Naive thymus-derived CD4-positive, alpha-beta T cell (primary cell): ENCODE measurements around the gene MPO. TPM values are rescaled to one million over a fixed set of nuclear protein-coding genes. Genes with fewer than 3 reads are reported as not detected.

Source experiments
- ATAC-seq: fragments of 150-1000 bp; cut with Tn5 transposase; 2 replicates; pipeline ENCODE4 v1.10.0; 2021; ENCODE audit warnings: mild to moderate bottlenecking, moderate library complexity
- CTCF ChIA-PET: fragments of 350-600 bp; sonication (Branson Sonifier 250); formaldehyde crosslinking; loops from one replicate; lab custom pipeline; 2021; ENCODE audit warnings: antibody characterized with exemption; lab: Charles Lee
- POLR2A ChIA-PET: fragments of 350-600 bp; sonication (Branson Sonifier 250); formaldehyde crosslinking; loops from one replicate; lab custom pipeline; 2021; ENCODE audit warnings: antibody characterized with exemption, inconsistent platforms; lab: Charles Lee
- DNase-seq, 9 donors: peaks; one replicate each; pipeline versions ENCODE4 v3.0.0 to v3.0.0-alpha.2; 2020 to 2022; ENCODE audit warnings: mixed read lengths in 1 of 9
- H3K27ac ChIP-seq: one replicate; pipeline ENCODE4 v1.7.0; 2013; ENCODE audit warnings: mild to moderate bottlenecking, low read depth, low read length, moderate library complexity
- H3K27me3 ChIP-seq, 2 donors: one replicate each; pipeline ENCODE4 v1.7.0; 2013; ENCODE audit warnings: low read length in 2 of 2, mild to moderate bottlenecking in 2 of 2, moderate library complexity in 2 of 2; ENCODE audit not compliant: control insufficient read depth in 2 of 2, insufficient read depth in 2 of 2
- H3K36me3 ChIP-seq, 3 experiments: 1 replicate in 2 of 3; 2 replicates in 1 of 3; pipeline ENCODE4 v1.7.0; 2013; ENCODE audit warnings: low read length in 3 of 3, mild to moderate bottlenecking in 3 of 3, moderate library complexity in 1 of 3; ENCODE audit not compliant: insufficient read depth in 3 of 3, control insufficient read depth in 2 of 3
- H3K4me1 ChIP-seq, 2 donors: one replicate each; pipeline ENCODE4 v1.7.0; 2013; ENCODE audit warnings: low read length in 2 of 2, mild to moderate bottlenecking in 2 of 2, moderate library complexity in 1 of 2; ENCODE audit not compliant: control insufficient read depth in 2 of 2, insufficient read depth in 2 of 2
- H3K4me3 ChIP-seq: 2 replicates; pipeline ENCODE4 v1.7.0; 2013; ENCODE audit warnings: mild to moderate bottlenecking, low read length
- H3K9me3 ChIP-seq, 3 experiments: 1 replicate in 2 of 3; 2 replicates in 1 of 3; pipeline ENCODE4 v1.7.0; 2013; ENCODE audit warnings: low read length in 3 of 3; ENCODE audit not compliant: control insufficient read depth in 2 of 3
- H3K27ac Mint-ChIP-seq, 9 donors: one replicate each; pipeline ENCODE4 v1.8.0; 2020 to 2022; ENCODE audit warnings: mixed read lengths in 9 of 9, mild to moderate bottlenecking in 8 of 9, moderate library complexity in 5 of 9, inconsistent platforms in 2 of 9
- H3K27me3 Mint-ChIP-seq, 5 donors: one replicate each; pipeline ENCODE4 v1.8.0; 2021 to 2022; ENCODE audit warnings: mixed read lengths in 5 of 5, mild to moderate bottlenecking in 1 of 5
- H3K36me3 Mint-ChIP-seq, 5 donors: one replicate each; pipeline ENCODE4 v1.8.0; 2020 to 2022; ENCODE audit warnings: mixed read lengths in 5 of 5, mild to moderate bottlenecking in 3 of 5, inconsistent platforms in 1 of 5
- H3K4me1 Mint-ChIP-seq, 7 donors: one replicate each; pipeline ENCODE4 v1.8.0; 2020 to 2022; ENCODE audit warnings: mixed read lengths in 7 of 7, mild to moderate bottlenecking in 3 of 7, inconsistent platforms in 1 of 7
- H3K4me3 Mint-ChIP-seq, 10 donors: one replicate each; pipeline ENCODE4 v1.8.0; 2020 to 2022; ENCODE audit warnings: mild to moderate bottlenecking in 10 of 10, mixed read lengths in 10 of 10, moderate library complexity in 6 of 10, inconsistent platforms in 2 of 10
- H3K9me3 Mint-ChIP-seq, 11 donors: one replicate each; pipeline ENCODE4 v1.8.0; 2020 to 2022; ENCODE audit warnings: mixed read lengths in 11 of 11, mild to moderate bottlenecking in 4 of 11, inconsistent platforms in 1 of 11, moderate library complexity in 1 of 11
- intact Hi-C, 2 donors: fragments of 100-400 bp; cut with micrococcal nuclease; formaldehyde crosslinking; loops; one replicate each; pipeline ENCODE4 v1.15.1; 2023
- polyA plus RNA-seq, 2 donors: library from polyadenylated mRNA; unstranded; fragments of 300-500 nt; fragmentation: Illumina TruSeq; gene quantifications; one replicate each; pipeline ENCODE4 v1.2.3, GENCODE V29; 2021
- total RNA-seq, 6 experiments: library from RNA in 5 of 6; stranded (reverse) in 5 of 6; gene quantifications; 1 replicate in 5 of 6; 2 replicates in 1 of 6; pipeline ENCODE4 v1.2.3 and lab custom pipeline; 2021 to 2026

MPO gene
- total and polyA plus RNA-seq, 7 experiments from 2014 or later, result 0.32 to 7.3 TPM; not detected in 5

- intact Hi-C loops, result no loop called here
- H3K4me1 ChIP-seq, result no peaks in the 10 kb centered on the region
- POLR2A ChIA-PET, result no interaction called here
These were observed 8.1 kb downstream of the MPO start for GRCh38 chr17:58272367-58273280.

DNA sequence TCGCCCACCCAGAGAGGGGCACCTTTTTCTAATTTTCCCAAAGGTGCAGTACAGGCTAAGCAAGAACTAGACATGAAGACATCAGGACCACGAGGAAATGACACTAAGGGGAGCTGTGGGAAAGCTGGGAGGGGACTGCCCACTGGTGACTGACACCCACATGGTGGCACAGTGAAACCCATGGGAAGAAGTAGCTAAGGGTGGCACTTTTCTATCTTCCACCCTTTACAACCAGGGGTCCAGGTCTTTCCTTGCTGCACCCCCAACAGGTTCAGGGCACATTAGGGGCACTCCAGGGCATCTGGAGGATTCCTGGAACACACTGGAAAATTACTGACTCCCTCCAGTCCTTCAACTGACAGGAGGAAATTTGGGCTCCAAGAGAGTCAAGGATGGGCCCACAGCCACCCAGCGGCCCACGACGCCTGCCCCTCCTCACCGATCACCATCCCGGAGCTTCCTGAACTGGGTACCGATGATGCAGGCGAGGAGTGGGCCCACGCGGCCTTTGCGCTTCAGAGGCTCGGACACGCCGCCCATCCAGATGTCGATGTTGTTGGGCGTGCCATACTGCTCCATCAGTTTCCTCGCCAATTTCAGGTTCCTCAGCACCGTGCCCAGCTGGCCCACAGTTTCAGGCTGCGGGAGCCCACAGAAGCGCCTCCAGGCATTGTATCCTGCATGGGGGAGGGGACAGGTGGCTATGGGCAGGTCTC is 9.4 kb downstream of the MPO start:
- no peak for ATAC-seq
- Histone ChIP-seq H3K4me3 (no peak overlapping the region), H3K27ac (no peak overlapping the region), H3K9me3 (no peaks in the 10 kb centered on the region), H3K36me3 (no peaks in the 10 kb centered on the region), H3K27me3 (no peaks in the 10 kb centered on the region), H3K4me1 (no peaks in the 10 kb centered on the region)
- DNase-seq, result no peak
- peaks cover 0 to 2% (median 0%) of the 10 kb centered on the region in 7 donors for H3K4me1 Mint-ChIP-seq
- no peaks in the 10 kb centered on the region for H3K36me3 Mint-ChIP-seq
- intact Hi-C loops, result no loop called here
- H3K27ac Mint-ChIP-seq, result no peak overlapping the region
- ChIA-PET POLR2A (no interaction called here), CTCF (interaction anchor here (0.6 kb wide), 1 partner anchor 1329 kb away, joined by 4 read pairs; no protein-coding TSS in a partner anchor)
- peaks cover 3 to 13% (median 4%) of the 10 kb centered on the region in 5 donors for H3K27me3 Mint-ChIP-seq
- H3K9me3 Mint-ChIP-seq, result peaks cover 0 to 2% (median 0%) of the 10 kb centered on the region in 11 donors
- no peak overlapping the region for H3K4me3 Mint-ChIP-seq

More at GRCh38 chr17:58272367-58273280, 8.1 kb downstream of the MPO start:
- Histone ChIP-seq H3K36me3 (no peaks in the 10 kb centered on the region), H3K27ac (no peak overlapping the region), H3K27me3 (no peaks in the 10 kb centered on the region), H3K4me3 (no peak overlapping the region), H3K9me3 (no peaks in the 10 kb centered on the region)
- CTCF ChIA-PET, result interaction anchor here (0.5 kb wide), 1 partner anchor 339 kb away, joined by 4 read pairs; no protein-coding TSS in a partner anchor
- ATAC-seq (no peak), DNase-seq (no peak)
- H3K27ac Mint-ChIP-seq, result no peak overlapping the region
- H3K4me1 Mint-ChIP-seq, result peaks cover 0 to 2% (median 0%) of the 10 kb centered on the region in 7 donors
- H3K27me3 Mint-ChIP-seq, result peaks cover 0 to 9% (median 3%) of the 10 kb centered on the region in 5 donors
- H3K9me3 Mint-ChIP-seq, result peaks cover 0 to 2% (median 0%) of the 10 kb centered on the region in 11 donors
- H3K36me3 Mint-ChIP-seq, result no peaks in the 10 kb centered on the region
- H3K4me3 Mint-ChIP-seq, result no peak overlapping the region

- intact Hi-C loops, result no loop called here
These were observed 10.1 kb downstream of the MPO start for GRCh38 chr17:58270476-58271215.

GRCh38 chr17:58269557-58270291 is 11.0 kb downstream of the MPO start:
- ATAC-seq (no peak), DNase-seq (no peak)
- no peaks in the 10 kb centered on the region for H3K36me3 Mint-ChIP-seq
- CTCF ChIA-PET, result no interaction called here
- peaks cover 0 to 2% (median 0%) of the 10 kb centered on the region in 11 donors for H3K9me3 Mint-ChIP-seq
- H3K27me3 ChIP-seq, result peaks cover 0 to 3% of the 10 kb centered on the region in 2 donors
- no peaks in the 10 kb centered on the region for H3K9me3 ChIP-seq
- POLR2A ChIA-PET, result no interaction called here
- peaks cover 12 to 28% (median 19%) of the 10 kb centered on the region in 5 donors for H3K27me3 Mint-ChIP-seq
- H3K27ac ChIP-seq, result no peak overlapping the region
- no peaks in the 10 kb centered on the region for H3K4me1 ChIP-seq
- no peak overlapping the region for H3K4me3 ChIP-seq
- no peaks in the 10 kb centered on the region for H3K4me1 Mint-ChIP-seq
- no peaks in the 10 kb centered on the region for H3K36me3 ChIP-seq
- no peak overlapping the region for H3K27ac Mint-ChIP-seq
- no peak overlapping the region for H3K4me3 Mint-ChIP-seq
- intact Hi-C loops, result no loop called here

More at GRCh38 chr17:58270476-58271215, 10.1 kb downstream of the MPO start:
- DNase-seq (no peak), ATAC-seq (no peak)
- CTCF ChIA-PET, result no interaction called here
- no peaks in the 10 kb centered on the region for H3K27me3 ChIP-seq
- H3K4me3 ChIP-seq, result no peak overlapping the region
- Mint-ChIP-seq H3K4me1 (peaks cover 0 to 2% (median 0%) of the 10 kb centered on the region in 7 donors), H3K9me3 (peaks cover 0 to 2% (median 0%) of the 10 kb centered on the region in 11 donors), H3K27ac (peak overlapping the region in 1 of 9 donors; percentile 55), H3K27me3 (peaks cover 7 to 20% (median 12%) of the 10 kb centered on the region in 5 donors), H3K4me3 (no peak overlapping the region), H3K36me3 (no peaks in the 10 kb centered on the region)
- POLR2A ChIA-PET, result no interaction called here
- no peak overlapping the region for H3K27ac ChIP-seq
- H3K4me1 ChIP-seq, result no peaks in the 10 kb centered on the region
- no peaks in the 10 kb centered on the region for H3K36me3 ChIP-seq
- H3K9me3 ChIP-seq, result no peaks in the 10 kb centered on the region

GRCh38 chr17:58268774-58269556 is 11.8 kb downstream of the MPO start:
- ChIA-PET POLR2A (no interaction called here), CTCF (no interaction called here)
- H3K27ac Mint-ChIP-seq, result no peak overlapping the region
- intact Hi-C loops, result no loop called here
- Histone ChIP-seq H3K27ac (no peak overlapping the region), H3K36me3 (no peaks in the 10 kb centered on the region), H3K9me3 (no peaks in the 10 kb centered on the region), H3K4me3 (no peak overlapping the region), H3K4me1 (no peaks in the 10 kb centered on the region), H3K27me3 (peaks cover 0 to 9% of the 10 kb centered on the region in 2 donors)
- ATAC-seq (no peak), DNase-seq (peak in 1 of 9 donors; percentile 7)
- no peaks in the 10 kb centered on the region for H3K4me1 Mint-ChIP-seq
- peaks cover 19 to 33% (median 26%) of the 10 kb centered on the region in 5 donors for H3K27me3 Mint-ChIP-seq
- H3K4me3 Mint-ChIP-seq, result no peak overlapping the region
- no peaks in the 10 kb centered on the region for H3K36me3 Mint-ChIP-seq
- peaks cover 0 to 2% (median 0%) of the 10 kb centered on the region in 11 donors for H3K9me3 Mint-ChIP-seq
